Subcutaneous abdominal adipose tissue (tissue), 5 donors: ENCODE results near the gene HLA-DMB.

Experiments
- H3K27ac ChIP-seq: one replicate; pipeline ENCODE4 v1.7.0; 2013; ENCODE audit warnings: low read depth, mild to moderate bottlenecking, inconsistent platforms, low read length, moderate library complexity
- H3K27me3 ChIP-seq, 5 donors: one replicate each; pipeline ENCODE4 v1.7.0; 2013; ENCODE audit warnings: low read length in 5 of 5, inconsistent platforms in 1 of 5; ENCODE audit not compliant: control insufficient read depth in 5 of 5, insufficient read depth in 4 of 5
- H3K36me3 ChIP-seq, 5 donors: one replicate each; pipeline ENCODE4 v1.7.0; 2013; ENCODE audit warnings: low read length in 5 of 5; ENCODE audit not compliant: control insufficient read depth in 5 of 5, insufficient read depth in 5 of 5
- H3K4me1 ChIP-seq, 5 donors: one replicate each; pipeline ENCODE4 v1.7.0; 2013; ENCODE audit warnings: low read length in 5 of 5, mild to moderate bottlenecking in 3 of 5, moderate library complexity in 1 of 5; ENCODE audit not compliant: control insufficient read depth in 5 of 5, insufficient read depth in 5 of 5
- H3K4me3 ChIP-seq, 5 donors: one replicate each; pipeline ENCODE4 v1.7.0; 2013; ENCODE audit warnings: low read length in 5 of 5, low read depth in 1 of 5
- H3K9ac ChIP-seq, 5 donors: one replicate each; pipeline ENCODE4 v1.7.0; 2013; ENCODE audit warnings: low read length in 5 of 5, mild to moderate bottlenecking in 4 of 5, moderate library complexity in 3 of 5
- H3K9me3 ChIP-seq, 5 donors: one replicate each; pipeline ENCODE4 v1.7.0; 2013; ENCODE audit warnings: low read length in 5 of 5; ENCODE audit not compliant: control insufficient read depth in 5 of 5
- donor health status: healthy.
- donor health status: healthy.
- donor health status: healthy.
- donor health status: healthy.
- donor health status: healthy.

HLA-DMB gene

DNA sequence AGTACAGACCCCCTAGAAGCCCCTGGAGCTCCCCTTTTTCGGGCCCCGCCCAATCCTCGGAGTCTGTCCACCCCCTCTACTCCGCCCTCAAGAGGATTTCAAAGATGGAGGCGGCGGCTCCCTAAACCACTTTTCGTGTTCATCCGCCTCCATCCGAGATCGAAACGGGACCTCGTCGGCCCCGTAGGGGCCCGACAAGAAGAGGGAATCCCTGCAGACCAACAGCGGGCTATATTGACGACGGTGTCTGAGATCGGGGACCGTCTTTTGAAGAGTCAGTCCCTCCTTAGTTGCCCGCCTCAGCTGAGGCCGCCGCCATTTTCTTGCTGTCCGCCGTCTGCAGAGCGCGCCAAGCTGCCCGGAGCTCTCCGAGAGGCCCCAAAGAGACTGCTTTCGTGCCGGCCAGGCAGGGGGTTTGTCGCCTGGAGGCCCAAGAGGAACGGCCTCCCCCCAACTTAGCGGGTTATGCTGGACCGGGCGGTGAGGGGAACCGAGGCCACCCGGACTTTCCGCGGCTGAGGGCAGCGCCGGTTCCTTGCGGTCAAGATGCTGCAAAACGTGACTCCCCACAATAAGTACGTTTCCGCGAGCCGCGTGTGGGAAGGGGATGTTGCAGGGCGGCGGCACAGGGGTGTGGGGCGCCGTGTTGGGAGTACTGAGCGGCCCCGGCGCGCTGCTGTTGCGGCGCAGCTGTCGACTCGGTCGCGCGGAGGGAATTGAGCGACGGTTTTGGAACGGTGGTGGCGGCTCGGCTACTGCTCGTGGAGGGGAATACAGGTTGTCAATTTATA lies 31.7 kb upstream of the HLA-DMB start:
- Histone ChIP-seq H3K9me3 (no peaks in the 10 kb centered on the region), H3K27ac (peak overlapping the region; percentile 100), H3K27me3 (peaks cover 0 to 2% (median 0%) of the 10 kb centered on the region in 5 donors), H3K4me1 (peaks cover 19 to 64% (median 55%) of the 10 kb centered on the region in 5 donors), H3K4me3 (peak overlapping the region; percentile 95 to 99 (median 97)), H3K9ac (peak overlapping the region; percentile 86 to 99 (median 89)), H3K36me3 (peaks cover 14 to 46% (median 38%) of the 10 kb centered on the region in 5 donors)

GRCh38 chr6:32971581-32972352 lies 30.9 kb upstream of the HLA-DMB start:
- Histone ChIP-seq H3K36me3 (peaks cover 9 to 38% (median 30%) of the 10 kb centered on the region in 5 donors), H3K4me3 (peak overlapping the region; percentile 97 to 99 (median 99)), H3K4me1 (peaks cover 17 to 64% (median 55%) of the 10 kb centered on the region in 5 donors), H3K9ac (peak overlapping the region; percentile 98 to 100 (median 98)), H3K27me3 (peaks cover 0 to 2% (median 0%) of the 10 kb centered on the region in 5 donors), H3K27ac (peak overlapping the region; percentile 100), H3K9me3 (no peaks in the 10 kb centered on the region)

GRCh38 chr6:32971242-32971580 lies 30.4 kb upstream of the HLA-DMB start:
- peaks cover 0 to 2% (median 0%) of the 10 kb centered on the region in 5 donors for H3K27me3 ChIP-seq
- H3K4me3 ChIP-seq: peak overlapping the region; percentile 97 to 99 (median 99)
- peak overlapping the region; percentile 98 to 100 (median 98) for H3K9ac ChIP-seq
- H3K27ac ChIP-seq: peak overlapping the region; percentile 100
- H3K36me3 ChIP-seq: peaks cover 9 to 33% (median 25%) of the 10 kb centered on the region in 5 donors
- H3K4me1 ChIP-seq: peaks cover 17 to 64% (median 55%) of the 10 kb centered on the region in 5 donors
- no peaks in the 10 kb centered on the region for H3K9me3 ChIP-seq

GRCh38 chr6:32970413-32971241 lies 29.8 kb upstream of the HLA-DMB start:
- no peaks in the 10 kb centered on the region for H3K9me3 ChIP-seq
- peaks cover 4 to 27% (median 19%) of the 10 kb centered on the region in 5 donors for H3K36me3 ChIP-seq
- peak overlapping the region; percentile 97 to 99 (median 99) for H3K4me3 ChIP-seq
- peaks cover 18 to 64% (median 54%) of the 10 kb centered on the region in 5 donors for H3K4me1 ChIP-seq
- peak overlapping the region; percentile 99 to 100 (median 99) for H3K9ac ChIP-seq
- H3K27me3 ChIP-seq: peaks cover 0 to 2% (median 0%) of the 10 kb centered on the region in 5 donors
- H3K27ac ChIP-seq: peak overlapping the region; percentile 100

DNA sequence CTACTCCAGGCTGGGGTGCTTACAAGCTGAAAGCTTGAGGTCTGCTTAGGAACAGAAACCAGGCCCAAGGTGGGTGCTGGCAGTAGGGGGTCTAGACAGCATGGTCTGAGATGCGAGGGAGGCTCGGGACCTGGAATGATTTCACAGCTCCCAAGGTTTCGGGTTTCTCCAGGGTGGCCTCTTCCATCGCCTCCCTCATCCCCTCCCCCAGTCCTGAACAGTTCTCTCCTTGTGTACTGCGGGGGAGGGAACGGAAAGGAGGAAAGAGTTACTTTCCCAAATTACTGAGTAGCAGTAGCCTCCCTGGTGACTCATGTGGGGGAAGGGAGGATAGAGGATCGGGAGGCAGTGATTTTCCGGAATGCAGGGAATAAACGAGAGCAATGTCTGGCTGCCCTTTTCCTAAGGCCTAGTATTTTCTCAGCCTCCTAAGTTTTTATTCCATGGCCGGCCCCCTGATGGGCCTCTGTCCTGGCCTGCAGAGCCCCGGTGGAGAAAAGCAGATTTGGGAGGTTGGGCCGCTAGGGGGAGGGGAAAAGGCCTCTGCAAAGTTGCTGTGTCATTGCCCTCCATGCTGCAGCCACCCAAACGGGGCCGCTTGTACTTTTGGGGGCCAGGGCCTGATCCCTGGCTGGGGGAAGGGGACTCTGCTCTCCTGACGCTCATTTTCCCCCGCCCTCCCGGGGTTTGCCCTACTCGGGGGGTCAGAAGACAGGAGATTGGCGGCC lies 29.0 kb upstream of the HLA-DMB start:
- peak overlapping the region; percentile 91 to 99 (median 98) for H3K4me3 ChIP-seq
- peaks cover 0 to 2% (median 0%) of the 10 kb centered on the region in 5 donors for H3K27me3 ChIP-seq
- peak overlapping the region; percentile 100 for H3K27ac ChIP-seq
- H3K9ac ChIP-seq: peak overlapping the region; percentile 99 to 100 (median 99)
- H3K4me1 ChIP-seq: peaks cover 17 to 58% (median 48%) of the 10 kb centered on the region in 5 donors
- H3K9me3 ChIP-seq: no peaks in the 10 kb centered on the region
- peaks cover 0 to 19% (median 11%) of the 10 kb centered on the region in 5 donors for H3K36me3 ChIP-seq

- H3K4me3 ChIP-seq: peak overlapping the region; percentile 91 to 99 (median 98)
- peak overlapping the region; percentile 99 to 100 (median 99) for H3K9ac ChIP-seq
- peak overlapping the region; percentile 100 for H3K27ac ChIP-seq
- H3K9me3 ChIP-seq: no peaks in the 10 kb centered on the region
- peaks cover 0 to 12% (median 4%) of the 10 kb centered on the region in 5 donors for H3K36me3 ChIP-seq
- peaks cover 0 to 2% (median 0%) of the 10 kb centered on the region in 5 donors for H3K27me3 ChIP-seq
- peaks cover 12 to 50% (median 41%) of the 10 kb centered on the region in 5 donors for H3K4me1 ChIP-seq
These were observed 28.2 kb upstream of the HLA-DMB start for GRCh38 chr6:32968867-32969684.

GRCh38 chr6:32968093-32968866 lies 27.5 kb upstream of the HLA-DMB start, which contains the start of gene BRD2:
BRD2 (plus strand) TSS chr6:32968594; CDS start chr6:32972899, 4,305 bp downstream.
- H3K9ac ChIP-seq: peak within 1 kb of the TSS; percentile 99 to 100 (median 99)
- H3K4me1 ChIP-seq: peaks cover 12 to 46% (median 39%) of the 10 kb centered on the region in 5 donors
- H3K27me3 ChIP-seq: peaks cover 0 to 2% (median 0%) of the 10 kb centered on the region in 5 donors
- H3K36me3 ChIP-seq: peaks cover 0 to 10% (median 4%) of the 10 kb centered on the region in 5 donors
- H3K4me3 ChIP-seq: peak within 1 kb of the TSS; percentile 91 to 99 (median 98)
- no peaks in the 10 kb centered on the region for H3K9me3 ChIP-seq
- H3K27ac ChIP-seq: peak within 1 kb of the TSS; percentile 100
